ENCODE data around the gene KIAA1217. TPM values are rescaled to one million over a fixed set of nuclear protein-coding genes. Genes with fewer than 3 reads are reported as not detected.

KIAA1217 gene
- total and polyA plus RNA-seq, 2 of the 8 experiments (the other 6 are each of a cell fraction or from before 2014, with no cell fraction given): 4.5 to 15.6 TPM

- Histone ChIP-seq H3K27me3 (replicated peaks in 1 of 4; ENCODE audit: control insufficient read depth in 3 of 4, extremely low read depth in 1 of 4, insufficient read depth in 3 of 4, low read length in 3 of 4) (no peaks in the 10 kb centered on the region), H3K9me3 (ENCODE audit: insufficient read depth in 2 of 2, low read depth in 1 of 2, low read length in 1 of 2) (no peaks in the 10 kb centered on the region), H2BK12ac (ENCODE audit: low read depth, low read length) (no peak overlapping the region), H2BK5ac (ENCODE audit: low read depth, low read length) (no peak overlapping the region), H3K4me3 (ENCODE audit: extremely low read depth in 1 of 4, insufficient read depth in 2 of 4, low read depth in 3 of 4, low read length in 4 of 4) (no peak overlapping the region), H3K56ac (replicated peaks; ENCODE audit: insufficient read length, low read depth, low read length) (no peak overlapping the region), H4K91ac (replicated peaks; ENCODE audit: insufficient read length, low read length) (no peak overlapping the region), H3K14ac (ENCODE audit: insufficient read length) (no peak overlapping the region), H3K4me1 (replicated peaks in 1 of 4; ENCODE audit: control insufficient read depth in 3 of 4, insufficient read depth in 4 of 4, low read length in 3 of 4) (peaks cover 0 to 4% (median under 1%) of the 10 kb centered on the region in 4 experiments; a peak in 1 of 7 replicates), H3K18ac (ENCODE audit: extremely low read depth, low read length) (no peak overlapping the region), H2AK5ac (ENCODE audit: low read depth, low read length) (peak overlapping the region; percentile 45; the same call in 1 of the 2 replicates), H3K9ac (replicated peaks in 1 of 4; ENCODE audit: extremely low read depth in 1 of 4, low read depth in 3 of 4, low read length in 3 of 4) (no peak overlapping the region), H2BK120ac (replicated peaks; ENCODE audit: low read depth, low read length) (no peak overlapping the region), H3K27ac (ENCODE audit: low read depth, low read length) (no peak overlapping the region), H4K5ac (ENCODE audit: insufficient read length, low read depth, low read length) (no peak overlapping the region), H3K23me2 (ENCODE audit: low read depth, low read length) (no peaks in the 10 kb centered on the region), H3K4me2 (ENCODE audit: insufficient read depth in 1 of 2, low read depth in 2 of 2, low read length in 2 of 2) (no peak overlapping the region), H2BK20ac (ENCODE audit: low read length) (0 out of 2 replicates have a peak overlapping the region, but pooled peaks have one; percentile 29), H3K79me2 (ENCODE audit: control insufficient read depth in 1 of 2, insufficient read depth in 2 of 2, low read length in 2 of 2) (no peaks in the 10 kb centered on the region), H3K4ac (replicated peaks; ENCODE audit: insufficient read length, low read depth, low read length) (no peak overlapping the region), H3K79me1 (ENCODE audit: low read depth, low read length) (no peaks in the 10 kb centered on the region; the same call in 1 of the 2 replicates), H4K20me1 (replicated peaks in 1 of 2; ENCODE audit: control insufficient read depth in 1 of 2, insufficient read depth in 2 of 2, low read length in 2 of 2) (no peaks in the 10 kb centered on the region), H2BK15ac (ENCODE audit: low read length) (no peak overlapping the region), H4K8ac (ENCODE audit: extremely low read depth, insufficient read depth, low read length) (no peak overlapping the region), H3K23ac (ENCODE audit: insufficient read length) (no peak overlapping the region), H2AFZ (ENCODE audit: low read length) (no peak overlapping the region), H3K36me3 (ENCODE audit: control insufficient read depth in 2 of 4, insufficient read depth in 4 of 4, low read length in 3 of 4) (peaks cover 0 to 14% (median 9%) of the 10 kb centered on the region in 4 experiments; a peak in 4 of 8 replicates)
- no CpG with 5 or more reads among the region's 1 CpG for WGBS, 2 experiments (ENCODE audit: extremely low coverage in 1 of 2, insufficient coverage in 1 of 2, insufficient read length in 1 of 2, insufficient replicate concordance in 2 of 2, low coverage in 1 of 2, low lambda C conversion rate in 2 of 2, missing lambda C conversion rate in 1 of 2)
- FAIRE-seq (no peak), DNase-seq (ENCODE audit: low read depth in 1 of 2, low spot score in 2 of 2) (no peak)
- ChIA-PET CTCF (ENCODE audit: partially characterized antibody) (interaction anchor here (0.9 to 2.3 kb wide), 8 partner anchors 12 to 334 kb away, joined by 3 to 9 read pairs (median 4); no protein-coding TSS in a partner anchor), POLR2A (ENCODE audit: partially characterized antibody) (no interaction called here)
- TF ChIP-seq USF2 (IDR thresholded peaks at IDR 0.05; ENCODE audit: low read length) (no peak), ASH2L (IDR thresholded peaks at IDR 0.05; ENCODE audit: low read length) (no peak), CHD1 (IDR thresholded peaks at IDR 0.05; ENCODE audit: low read depth, low read length) (no peak), SUZ12 (IDR thresholded peaks at IDR 0.05; ENCODE audit: low read length) (no peak), TAF1 (IDR thresholded peaks at IDR 0.05; ENCODE audit: low read depth, low read length) (no peak)
These were observed 14.4 kb downstream of the KIAA1217 start for GRCh38 chr10:24223341-24223740.

All from H1 (cell line).